HCT116 (cell line): ENCODE data around the gene SLC12A7. TPM values are rescaled to one million over a fixed set of nuclear protein-coding genes. Genes with fewer than 3 reads are reported as not detected.

ENCODE experiments used
- ATAC-seq: fragments of 200-7000 bp; cut with Tn5 transposase; 2 replicates; pipeline ENCODE4 v1.9.1; 2020; ENCODE audit warnings: mild to moderate bottlenecking, moderate library complexity
- BruUV-seq: library from RNA; stranded (reverse); fragments of 400-500 nt; replicated peaks from 2 replicates; lab custom pipeline; 2021; lab: Mats Ljungman, UMichigan
- CTCF ChIA-PET: fragments of 300-600 bp; sonication (Branson Sonifier 250); formaldehyde crosslinking; loops from one replicate; lab custom pipeline; 2021; ENCODE audit warnings: antibody characterized with exemption; lab: Charles Lee
- POLR2A ChIA-PET: fragments of 300-600, 350-600 bp; sonication (Branson Sonifier 250); formaldehyde crosslinking; loops from one replicate; lab custom pipeline; 2021; ENCODE audit warnings: antibody characterized with exemption; lab: Charles Lee
- RAD21 ChIA-PET, 2 experiments: fragments of 300-600 bp; sonication (Branson Sonifier 250); formaldehyde crosslinking; loops; one replicate each; lab custom pipeline; 2023; ENCODE audit warnings: low total read pairs in 2 of 2; ENCODE audit not compliant: uncharacterized antibody in 2 of 2, unreplicated experiment in 2 of 2, low non-redundant PET in 1 of 2; lab: Charles Lee
- DNase-seq: peaks from one replicate; pipeline ENCODE4 v3.0.0-alpha.2; 2010; ENCODE audit warnings: low read depth, low spot score
- H2AFZ ChIP-seq: fragments of 200-600 bp; shearing (Covaris generic), sonication (generic); 2 replicates; pipeline ENCODE4 v1.6.1; 2017; ENCODE audit warnings: low read depth, mixed run types, mixed read lengths, antibody characterized with exemption, low read length; ENCODE audit not compliant: poor library complexity, severe bottlenecking
- H3K27ac ChIP-seq: 2 replicates; pipeline ENCODE4 v1.5.1; 2012; ENCODE audit warnings: low read depth, low read length
- H3K27me3 ChIP-seq: fragments of 200-600 bp; sonication (generic); 2 replicates; pipeline ENCODE4 v1.6.1; 2016; ENCODE audit warnings: mixed run types, low read length, mixed read lengths; ENCODE audit not compliant: insufficient read depth
- H3K36me3 ChIP-seq, 2 experiments: fragments of 200-500 bp in 1 of 2; fragments of 200-600 bp in 1 of 2; sonication (Bioruptor generic) in 1 of 2; sonication (generic) in 1 of 2; 2 replicates each; pipeline versions ENCODE4 v1.5.1 to v1.6.1; 2014 to 2016; ENCODE audit warnings: low read length in 2 of 2, inconsistent platforms in 1 of 2, mixed read lengths in 1 of 2, mixed run types in 1 of 2; ENCODE audit not compliant: insufficient read depth in 2 of 2, control insufficient read depth in 1 of 2
- H3K4me1 ChIP-seq, 2 experiments: fragments of 200-600 bp in 1 of 2; sonication (generic) in 1 of 2; 2 replicates each; pipeline versions ENCODE4 v1.5.1 to v1.6.1; 2012 to 2017; ENCODE audit warnings: low read length in 2 of 2, inconsistent platforms in 1 of 2, mild to moderate bottlenecking in 1 of 2, mixed read lengths in 1 of 2, mixed run types in 1 of 2, moderate library complexity in 1 of 2; ENCODE audit not compliant: insufficient read depth in 2 of 2, control insufficient read depth in 1 of 2
- H3K4me2 ChIP-seq: fragments of 200-600 bp; sonication (generic); 2 replicates; pipeline ENCODE4 v1.6.1; 2017; ENCODE audit warnings: mixed run types, low read length, mixed read lengths
- H3K4me3 ChIP-seq, 2 experiments: fragments of 200-600 bp in 1 of 2; sonication (generic) in 1 of 2; replicated peaks in 1 of 2; 2 replicates each; pipeline ENCODE4 v1.5.1; 2011 to 2016; ENCODE audit warnings: low read length in 2 of 2, control low read depth in 1 of 2, low read depth in 1 of 2, mild to moderate bottlenecking in 1 of 2, mixed read lengths in 1 of 2, mixed run types in 1 of 2
- H3K79me2 ChIP-seq: fragments of 200-600 bp; sonication (generic); 2 replicates; pipeline ENCODE4 v1.6.1; 2017; ENCODE audit warnings: mild to moderate bottlenecking, mixed run types, low read length, moderate library complexity, mixed read lengths; ENCODE audit not compliant: insufficient read depth
- H3K9ac ChIP-seq: fragments of 200-600 bp; sonication (generic); 2 replicates; pipeline ENCODE4 v1.6.1; 2016; ENCODE audit warnings: low read length, mixed read lengths
- H3K9me2 ChIP-seq: fragments of 200-600 bp; sonication (generic), shearing (Covaris generic); 2 replicates; pipeline ENCODE4 v1.6.1; 2017; ENCODE audit warnings: mixed run types, mild to moderate bottlenecking, moderate library complexity; ENCODE audit not compliant: insufficient read depth
- H3K9me3 ChIP-seq, 2 experiments: fragments of 200-500 bp in 1 of 2; fragments of 200-600 bp in 1 of 2; sonication (Bioruptor generic) in 1 of 2; sonication (generic) in 1 of 2; 2 replicates each; pipeline ENCODE4 v1.6.1; 2014 to 2017; ENCODE audit warnings: low read length in 2 of 2, mixed read lengths in 2 of 2, inconsistent platforms in 1 of 2, low read depth in 1 of 2, mild to moderate bottlenecking in 1 of 2, mixed run types in 1 of 2, moderate library complexity in 1 of 2; ENCODE audit not compliant: control insufficient read depth in 1 of 2, insufficient read depth in 1 of 2
- H4K20me1 ChIP-seq: fragments of 200-600 bp; sonication (generic), shearing (Covaris generic); 2 replicates; pipeline ENCODE4 v1.6.1; 2017; ENCODE audit warnings: mixed run types, mild to moderate bottlenecking, moderate library complexity; ENCODE audit not compliant: insufficient read depth
- ATF3 ChIP-seq: IDR thresholded peaks from 2 replicates; pipeline ENCODE4 v1.6.1; 2012
- CBX3 ChIP-seq: IDR thresholded peaks from 2 replicates; pipeline ENCODE4 v1.6.1; 2012; ENCODE audit warnings: low read depth
- CEBPB ChIP-seq: IDR thresholded peaks from 2 replicates; pipeline ENCODE4 v1.6.1; 2012; ENCODE audit warnings: low read depth
- ELF1 ChIP-seq: IDR thresholded peaks from 2 replicates; pipeline ENCODE4 v1.6.1; 2012; ENCODE audit warnings: low read depth, borderline replicate concordance
- EZH2phosphoT487 ChIP-seq: fragments of 200-600 bp; IDR thresholded peaks from 2 replicates; pipeline ENCODE4 v1.6.1; 2018; ENCODE audit warnings: antibody characterized with exemption, borderline replicate concordance
- FOSL1 ChIP-seq: IDR thresholded peaks from 2 replicates; pipeline ENCODE4 v1.6.1; 2012; ENCODE audit warnings: low read depth
- JUND ChIP-seq: IDR thresholded peaks from 2 replicates; pipeline ENCODE4 v1.6.1; 2012
- POLR2A ChIP-seq: IDR thresholded peaks from 2 replicates; pipeline ENCODE4 v1.7.0; 2011; ENCODE audit warnings: borderline replicate concordance; ENCODE audit not compliant: insufficient read depth, insufficient read length; ENCODE audit errors: extremely low read depth
- POLR2AphosphoS5 ChIP-seq: IDR thresholded peaks from 2 replicates; pipeline ENCODE4 v1.6.1; 2011; ENCODE audit warnings: mild to moderate bottlenecking, low read depth, low read length, moderate library complexity
- RAD21 ChIP-seq: IDR thresholded peaks from 2 replicates; pipeline ENCODE4 v1.6.1; 2012; ENCODE audit warnings: low read depth, mild to moderate bottlenecking
- SIN3A ChIP-seq: IDR thresholded peaks from 2 replicates; pipeline ENCODE4 v1.6.1; 2012; ENCODE audit warnings: low read depth
- SRF ChIP-seq: IDR thresholded peaks from 2 replicates; pipeline ENCODE4 v1.6.1; 2012; ENCODE audit warnings: low read depth
- TCF7L2 ChIP-seq: IDR thresholded peaks from 2 replicates; pipeline ENCODE4 v1.7.0; 2011; ENCODE audit warnings: borderline replicate concordance, inconsistent platforms; ENCODE audit not compliant: insufficient read depth, insufficient read length; ENCODE audit errors: extremely low read depth
- YY1 ChIP-seq: IDR thresholded peaks from 2 replicates; pipeline ENCODE4 v1.6.1; 2011; ENCODE audit warnings: low read length, low read depth, moderate library complexity, mild to moderate bottlenecking; ENCODE audit not compliant: insufficient replicate concordance; ENCODE audit errors: extremely low read depth
- ZFX ChIP-seq: fragments of 450-650 bp; IDR thresholded peaks from 2 replicates; pipeline ENCODE4 v1.6.1; 2017
- ZNF274 ChIP-seq: fragments of 200-500 bp; sonication (Bioruptor generic); IDR thresholded peaks from 2 replicates; pipeline ENCODE4 v1.6.1; 2014; ENCODE audit warnings: mild to moderate bottlenecking, low read depth, low read length, inconsistent platforms
- intact Hi-C: fragments of 100-400 bp; cut with micrococcal nuclease; formaldehyde crosslinking; loops from 2 replicates; pipeline ENCODE4 v1.10.0; 2022
- total RNA-seq: library from RNA; stranded (reverse); gene quantifications from one replicate; pipeline ENCODE4 v1.2.1, GENCODE V29; 2021; ENCODE audit not compliant: unreplicated experiment
- TF ChIP-seq, protein P1 (sequence below): IDR thresholded peaks from 2 replicates; pipeline ENCODE4 v1.6.1; 2011; ENCODE audit warnings: mild to moderate bottlenecking, low read length, moderate library complexity; ENCODE audit not compliant: insufficient replicate concordance; ENCODE audit errors: extremely low read depth

The SLC12A7 gene
- total RNA-seq, 1 experiment from 2014 or later: 29.6 TPM

- no peaks in the 10 kb centered on the region; a peak in 1 of 4 replicates for H3K36me3 ChIP-seq
- no peak overlapping the region for H2AFZ ChIP-seq
- no peaks in the 10 kb centered on the region for H3K79me2 ChIP-seq
- H3K9me2 ChIP-seq: no peaks in the 10 kb centered on the region
- ChIA-PET POLR2A (no interaction called here), RAD21 (no interaction called here), CTCF (interaction anchor here (1.3 kb wide), 1 partner anchor 10 kb away, joined by 7 read pairs; no protein-coding TSS in a partner anchor)
- intact Hi-C loops: no loop called here
- H3K27ac ChIP-seq: no peak overlapping the region
- no peak overlapping the region for H3K4me2 ChIP-seq
- no peaks in the 10 kb centered on the region for H3K4me1 ChIP-seq
- no peaks in the 10 kb centered on the region for H4K20me1 ChIP-seq
- H3K9me3 ChIP-seq: no peaks in the 10 kb centered on the region
- DNase-seq (no peak), ATAC-seq (no peak)
- H3K9ac ChIP-seq: no peak overlapping the region
- no TSS peak for BruUV-seq
- no peak for TF ChIP-seq POLR2A
- no peak for TF ChIP-seq SRF
- no peak for TF ChIP-seq SIN3A
- no peak for TF ChIP-seq CEBPB
- TF ChIP-seq EZH2phosphoT487: no peak
- no peak overlapping the region for H3K4me3 ChIP-seq
- H3K27me3 ChIP-seq: no peaks in the 10 kb centered on the region
Measured at GRCh38 chr5:1020452-1020961, 91.4 kb downstream of the SLC12A7 start.

GRCh38 chr5:1019001-1019905 is 92.6 kb downstream of the SLC12A7 start:
- Histone ChIP-seq H3K79me2 (no peaks in the 10 kb centered on the region), H2AFZ (no peak overlapping the region), H3K9me3 (no peaks in the 10 kb centered on the region), H3K4me3 (no peak overlapping the region), H3K4me2 (no peak overlapping the region), H3K27ac (no peak overlapping the region), H3K9me2 (no peaks in the 10 kb centered on the region), H3K36me3 (no peaks in the 10 kb centered on the region; a peak in 1 of 4 replicates), H3K4me1 (no peaks in the 10 kb centered on the region), H4K20me1 (no peaks in the 10 kb centered on the region)
- RAD21 ChIA-PET: no interaction called here
- intact Hi-C loops: no loop called here
- POLR2A ChIA-PET: no interaction called here
- no peak for ATAC-seq
- no peak for TF ChIP-seq ELF1
- TF ChIP-seq CBX3: no peak
- no peak for TF ChIP-seq ATF3
- TF ChIP-seq TCF7L2: no peak
- no peak for TF ChIP-seq POLR2AphosphoS5
- no peak for TF ChIP-seq CEBPB
- TF ChIP-seq, protein P1, sequence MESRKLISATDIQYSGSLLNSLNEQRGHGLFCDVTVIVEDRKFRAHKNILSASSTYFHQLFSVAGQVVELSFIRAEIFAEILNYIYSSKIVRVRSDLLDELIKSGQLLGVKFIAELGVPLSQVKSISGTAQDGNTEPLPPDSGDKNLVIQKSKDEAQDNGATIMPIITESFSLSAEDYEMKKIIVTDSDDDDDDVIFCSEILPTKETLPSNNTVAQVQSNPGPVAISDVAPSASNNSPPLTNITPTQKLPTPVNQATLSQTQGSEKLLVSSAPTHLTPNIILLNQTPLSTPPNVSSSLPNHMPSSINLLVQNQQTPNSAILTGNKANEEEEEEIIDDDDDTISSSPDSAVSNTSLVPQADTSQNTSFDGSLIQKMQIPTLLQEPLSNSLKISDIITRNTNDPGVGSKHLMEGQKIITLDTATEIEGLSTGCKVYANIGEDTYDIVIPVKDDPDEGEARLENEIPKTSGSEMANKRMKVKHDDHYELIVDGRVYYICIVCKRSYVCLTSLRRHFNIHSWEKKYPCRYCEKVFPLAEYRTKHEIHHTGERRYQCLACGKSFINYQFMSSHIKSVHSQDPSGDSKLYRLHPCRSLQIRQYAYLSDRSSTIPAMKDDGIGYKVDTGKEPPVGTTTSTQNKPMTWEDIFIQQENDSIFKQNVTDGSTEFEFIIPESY: no peak
- TF ChIP-seq ZNF274: no peak
- TF ChIP-seq FOSL1: no peak
- TF ChIP-seq YY1: no peak
- no peak for TF ChIP-seq SRF
- no peak for TF ChIP-seq JUND
- TF ChIP-seq POLR2A: no peak
- no peak for TF ChIP-seq RAD21
- no peak for TF ChIP-seq EZH2phosphoT487
- no peak for TF ChIP-seq ZFX
- TF ChIP-seq, all 23 proteins: peak for 0
- CTCF ChIA-PET: interaction anchor here (1.3 to 1.5 kb wide), 2 partner anchors 9 to 85 kb away, joined by 3 to 7 read pairs; no protein-coding TSS in a partner anchor
- Histone ChIP-seq H3K27me3 (no peaks in the 10 kb centered on the region), H3K9ac (no peak overlapping the region)
- DNase-seq: no peak
- no TSS peak for BruUV-seq
